ENCODE measurements around the gene SIRT2. TPM values are rescaled to one million over a fixed set of nuclear protein-coding genes. Genes with fewer than 3 reads are reported as not detected.

The SIRT2 gene
- total and polyA plus RNA-seq, 2 of the 8 experiments (the other 6 are each of a cell fraction or from before 2014, with no cell fraction given) = 6.5 to 10.0 TPM

DNA sequence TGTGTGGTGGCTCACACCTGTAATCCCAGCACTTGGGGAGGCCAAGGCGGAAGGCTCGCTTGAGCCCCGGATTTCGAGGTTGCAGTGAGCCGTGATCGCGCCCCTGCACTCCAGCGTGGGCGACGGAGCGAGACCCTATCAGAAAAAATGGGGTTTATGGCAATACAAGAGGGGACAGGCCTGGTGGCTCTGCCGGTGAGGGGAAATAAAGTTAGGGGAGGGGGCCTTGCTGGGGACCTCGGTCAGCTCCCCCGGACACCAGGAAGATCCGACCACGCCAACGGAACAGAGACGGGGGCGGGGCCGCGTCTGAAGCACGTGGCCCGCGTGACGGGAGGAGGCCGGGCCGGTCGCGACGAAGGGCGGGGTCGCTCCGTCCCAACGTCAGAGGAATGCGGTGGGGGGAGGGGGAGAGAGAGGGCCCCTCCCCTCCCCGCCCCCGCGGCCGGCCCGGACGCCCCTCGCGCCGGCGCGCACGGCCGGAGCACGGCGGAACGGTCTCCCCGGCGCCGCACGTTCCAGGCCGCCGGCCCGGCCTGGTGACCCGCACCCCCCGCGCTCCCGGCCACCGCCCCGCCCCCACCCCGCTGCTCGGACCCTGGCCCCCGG is 47.7 kb downstream of the SIRT2 start (continued):
- TF ChIP-seq POU5F1 (IDR thresholded peaks at IDR 0.05; ENCODE audit: low read depth, low read length) = no peak
- no peak for TF ChIP-seq CHD1 (IDR thresholded peaks at IDR 0.05; ENCODE audit: low read depth, low read length)
- TF ChIP-seq RXRA (IDR thresholded peaks at IDR 0.05; ENCODE audit: insufficient read depth, low read depth, low read length) = no peak
- 0 out of 4 replicates have a peak, but pooled peaks of 1 of the 2 experiments have one; percentile 37 for TF ChIP-seq HDAC2 (IDR thresholded peaks at IDR 0.05; ENCODE audit: borderline replicate concordance in 1 of 2, low read depth in 2 of 2, low read length in 2 of 2)
- TF ChIP-seq RFX5 (IDR thresholded peaks at IDR 0.05; ENCODE audit: borderline replicate concordance, low read depth, low read length) = no peak
- no peak for TF ChIP-seq JUND (IDR thresholded peaks at IDR 0.05; ENCODE audit: low read length)
- no peak for TF ChIP-seq CTBP2 (IDR thresholded peaks at IDR 0.05; ENCODE audit: borderline replicate concordance, insufficient read depth, insufficient read length, low read length)
- TF ChIP-seq USF2 (IDR thresholded peaks at IDR 0.05; ENCODE audit: low read length) = peak; percentile 81
- TF ChIP-seq BRCA1 (IDR thresholded peaks at IDR 0.05; ENCODE audit: low read depth, low read length) = no peak
- no peak for TF ChIP-seq CEBPB (IDR thresholded peaks at IDR 0.05; ENCODE audit: low read depth, low read length)
- no peak for TF ChIP-seq SAP30 (IDR thresholded peaks at IDR 0.05; ENCODE audit: insufficient read depth, insufficient replicate concordance, low read length)
- no peak for TF ChIP-seq CBX5 (IDR thresholded peaks at IDR 0.05; ENCODE audit: low read depth, low read length)
- TF ChIP-seq ZNF274 (IDR thresholded peaks at IDR 0.05; ENCODE audit: borderline replicate concordance, extremely low read depth, low read length) = no peak
- no peak for TF ChIP-seq SUZ12 (IDR thresholded peaks at IDR 0.05; ENCODE audit: low read length)
- no peak for TF ChIP-seq CTCF (IDR thresholded peaks at IDR 0.05; ENCODE audit: control extremely low read depth in 1 of 3, insufficient read depth in 1 of 3, low read depth in 1 of 3, low read length in 3 of 3)
- TF ChIP-seq SIN3A (conservative IDR thresholded peaks at IDR 0.05 in 1 of 2, IDR thresholded peaks at IDR 0.05 in 1 of 2; ENCODE audit: low read depth in 1 of 2, low read length in 2 of 2) = peak in 1 of 2 experiments; percentile 69; a peak in 2 of 4 replicates

Data from H1 (cell line).